K562 (cell line): ENCODE results near the gene HFE. TPM values are rescaled to one million over a fixed set of nuclear protein-coding genes. Genes with fewer than 3 reads are reported as not detected.

ENCODE experiments used
- EWSR1 ChIP-seq: fragments of 450-650 bp; IDR thresholded peaks from 2 replicates; pipeline ENCODE4 v1.6.1; 2018; ENCODE audit warnings: borderline replicate concordance, mild to moderate bottlenecking, low read depth, moderate library complexity; ENCODE audit not compliant: partially characterized antibody
- MTA3 ChIP-seq: fragments of 450-650 bp; formaldehyde crosslinking; IDR thresholded peaks from 2 replicates; pipeline ENCODE4 v1.6.1; 2017; ENCODE audit warnings: mild to moderate bottlenecking, borderline replicate concordance
- OTX1 ChIP-seq: fragments of 450-650 bp; formaldehyde crosslinking; IDR thresholded peaks from 2 replicates; pipeline ENCODE4 v1.4.0; 2022; ENCODE audit warnings: mild to moderate bottlenecking
- RUNX1 ChIP-seq: sonication (generic); IDR thresholded peaks from 2 replicates; pipeline ENCODE4 v1.6.1; 2016; ENCODE audit warnings: antibody characterized with exemption, low read depth
- SIX5 ChIP-seq, 2 experiments: IDR thresholded peaks; 2 replicates each; pipeline ENCODE4 v1.6.1; 2011; ENCODE audit warnings: low read length in 2 of 2, borderline replicate concordance in 1 of 2, low read depth in 1 of 2, mild to moderate bottlenecking in 1 of 2, moderate library complexity in 1 of 2; ENCODE audit not compliant: insufficient read depth in 1 of 2
- SMC3 ChIP-seq: conservative IDR thresholded peaks from 2 replicates; pipeline ENCODE4 v1.6.1; 2011; ENCODE audit warnings: low read depth, low read length, improper control_type of control experiment; ENCODE audit not compliant: insufficient read depth
- THRAP3 ChIP-seq: fragments of 450-650 bp; IDR thresholded peaks from 2 replicates; pipeline ENCODE4 v1.6.1; 2016; ENCODE audit warnings: mild to moderate bottlenecking, inconsistent platforms, borderline replicate concordance
- ZNF121 ChIP-seq: sonication (generic); formaldehyde crosslinking; conservative IDR thresholded peaks from 2 replicates; pipeline ENCODE4 v1.8.0; 2022; ENCODE audit warnings: missing genetic modification reagents
- ZNF253 ChIP-seq: fragments of 250-450 bp; sonication (Bioruptor Pico); conservative IDR thresholded peaks from 2 replicates; pipeline ENCODE4 v1.6.1; 2021; ENCODE audit warnings: mild to moderate bottlenecking
- ZNF347 ChIP-seq: fragments of 450-650 bp; formaldehyde crosslinking; IDR thresholded peaks from 2 replicates; pipeline ENCODE4 v1.4.0; 2020; ENCODE audit warnings: low read depth, mild to moderate bottlenecking, moderate library complexity
- polyA plus RNA-seq, 8 experiments: library from polyadenylated mRNA; depleted of rRNA in 4 of 8; stranded (reverse) in 5 of 8; unstranded in 3 of 8; fragments of >200 nt; fragmentation: Nextera tagmentation in 2 of 8; fragmentation: Illumina TruSeq in 1 of 8; extraction: Ambion mirVana in 2 of 8; extraction: Trizol in 1 of 8; gene quantifications; 2 replicates each; pipeline versions ENCODE4 v1.2.1 to v1.2.3, GENCODE V29; 2011 to 2014; ENCODE audit warnings: inconsistent platforms in 1 of 8, missing spikeins in 1 of 8
- total RNA-seq, 7 experiments: library from RNA; depleted of rRNA in 6 of 7; stranded (reverse); fragments of >200 nt in 6 of 7; fragmentation: Illumina TruSeq in 2 of 7; extraction: Trizol in 2 of 7; gene quantifications; 2 replicates each; pipeline versions ENCODE4 v1.2.1 to v1.2.3, GENCODE V29; 2011 to 2021; ENCODE audit warnings: low replicate concordance in 1 of 7
- TF ChIP-seq, protein P1 (sequence below): fragments of 200-800 bp; sonication (Bioruptor generic); IDR thresholded peaks from 2 replicates; pipeline ENCODE4 v1.6.1; 2016; ENCODE audit warnings: missing genetic modification characterization, missing compliant biosample characterization
- TF ChIP-seq, protein P2 (sequence below): fragments of 450-650 bp; formaldehyde crosslinking; IDR thresholded peaks from 2 replicates; pipeline ENCODE4 v1.4.0; 2022; ENCODE audit warnings: missing genetic modification characterization
- TF ChIP-seq, protein P3 (sequence below): sonication (generic); formaldehyde crosslinking; IDR thresholded peaks from 2 replicates; pipeline ENCODE4 v1.8.0; 2022; ENCODE audit warnings: mild to moderate bottlenecking, missing genetic modification reagents
- TF ChIP-seq, protein P4 (sequence below): fragments of 450-650 bp; IDR thresholded peaks from 2 replicates; pipeline ENCODE4 v1.6.1; 2016
- TF ChIP-seq, protein P5 (sequence below): fragments of 450-650 bp; IDR thresholded peaks from 2 replicates; pipeline ENCODE4 v1.6.1; 2018; ENCODE audit not compliant: partially characterized antibody

Gene HFE
- total and polyA plus RNA-seq, 9 of the 15 experiments (the other 6 are each of a cell fraction or from before 2014, with no cell fraction given), result 0.14 to 1.2 (median 0.76) TPM

DNA sequence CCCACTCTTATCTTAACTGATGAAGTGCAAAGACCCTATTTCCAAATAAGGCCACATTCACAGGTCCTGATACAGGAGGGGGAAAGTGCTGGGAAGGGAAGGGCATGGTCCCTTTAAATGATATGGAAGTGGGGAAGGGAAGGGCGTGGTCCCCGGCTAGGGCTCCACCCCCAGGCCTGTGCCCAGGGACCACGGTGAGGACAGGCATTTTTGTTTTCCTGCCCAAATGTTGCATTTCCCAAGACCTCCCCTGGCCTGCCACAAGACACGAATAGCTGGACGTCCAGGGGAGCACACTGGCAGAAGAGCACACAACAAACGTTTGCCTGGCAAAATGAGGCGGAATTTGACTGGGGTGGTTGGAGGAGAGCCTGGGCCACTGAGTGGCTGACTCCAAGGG is 16.1 kb upstream of the HFE start (continued):
- TF ChIP-seq, protein P1, sequence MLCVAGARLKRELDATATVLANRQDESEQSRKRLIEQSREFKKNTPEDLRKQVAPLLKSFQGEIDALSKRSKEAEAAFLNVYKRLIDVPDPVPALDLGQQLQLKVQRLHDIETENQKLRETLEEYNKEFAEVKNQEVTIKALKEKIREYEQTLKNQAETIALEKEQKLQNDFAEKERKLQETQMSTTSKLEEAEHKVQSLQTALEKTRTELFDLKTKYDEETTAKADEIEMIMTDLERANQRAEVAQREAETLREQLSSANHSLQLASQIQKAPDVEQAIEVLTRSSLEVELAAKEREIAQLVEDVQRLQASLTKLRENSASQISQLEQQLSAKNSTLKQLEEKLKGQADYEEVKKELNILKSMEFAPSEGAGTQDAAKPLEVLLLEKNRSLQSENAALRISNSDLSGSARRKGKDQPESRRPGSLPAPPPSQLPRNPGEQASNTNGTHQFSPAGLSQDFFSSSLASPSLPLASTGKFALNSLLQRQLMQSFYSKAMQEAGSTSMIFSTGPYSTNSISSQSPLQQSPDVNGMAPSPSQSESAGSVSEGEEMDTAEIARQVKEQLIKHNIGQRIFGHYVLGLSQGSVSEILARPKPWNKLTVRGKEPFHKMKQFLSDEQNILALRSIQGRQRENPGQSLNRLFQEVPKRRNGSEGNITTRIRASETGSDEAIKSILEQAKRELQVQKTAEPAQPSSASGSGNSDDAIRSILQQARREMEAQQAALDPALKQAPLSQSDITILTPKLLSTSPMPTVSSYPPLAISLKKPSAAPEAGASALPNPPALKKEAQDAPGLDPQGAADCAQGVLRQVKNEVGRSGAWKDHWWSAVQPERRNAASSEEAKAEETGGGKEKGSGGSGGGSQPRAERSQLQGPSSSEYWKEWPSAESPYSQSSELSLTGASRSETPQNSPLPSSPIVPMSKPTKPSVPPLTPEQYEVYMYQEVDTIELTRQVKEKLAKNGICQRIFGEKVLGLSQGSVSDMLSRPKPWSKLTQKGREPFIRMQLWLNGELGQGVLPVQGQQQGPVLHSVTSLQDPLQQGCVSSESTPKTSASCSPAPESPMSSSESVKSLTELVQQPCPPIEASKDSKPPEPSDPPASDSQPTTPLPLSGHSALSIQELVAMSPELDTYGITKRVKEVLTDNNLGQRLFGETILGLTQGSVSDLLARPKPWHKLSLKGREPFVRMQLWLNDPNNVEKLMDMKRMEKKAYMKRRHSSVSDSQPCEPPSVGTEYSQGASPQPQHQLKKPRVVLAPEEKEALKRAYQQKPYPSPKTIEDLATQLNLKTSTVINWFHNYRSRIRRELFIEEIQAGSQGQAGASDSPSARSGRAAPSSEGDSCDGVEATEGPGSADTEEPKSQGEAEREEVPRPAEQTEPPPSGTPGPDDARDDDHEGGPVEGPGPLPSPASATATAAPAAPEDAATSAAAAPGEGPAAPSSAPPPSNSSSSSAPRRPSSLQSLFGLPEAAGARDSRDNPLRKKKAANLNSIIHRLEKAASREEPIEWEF, result no peak
- no peak for TF ChIP-seq SMC3
- TF ChIP-seq ZNF347 (CRISPR knock-in tag), result no peak
- no peak for TF ChIP-seq EWSR1
- TF ChIP-seq, protein P2, sequence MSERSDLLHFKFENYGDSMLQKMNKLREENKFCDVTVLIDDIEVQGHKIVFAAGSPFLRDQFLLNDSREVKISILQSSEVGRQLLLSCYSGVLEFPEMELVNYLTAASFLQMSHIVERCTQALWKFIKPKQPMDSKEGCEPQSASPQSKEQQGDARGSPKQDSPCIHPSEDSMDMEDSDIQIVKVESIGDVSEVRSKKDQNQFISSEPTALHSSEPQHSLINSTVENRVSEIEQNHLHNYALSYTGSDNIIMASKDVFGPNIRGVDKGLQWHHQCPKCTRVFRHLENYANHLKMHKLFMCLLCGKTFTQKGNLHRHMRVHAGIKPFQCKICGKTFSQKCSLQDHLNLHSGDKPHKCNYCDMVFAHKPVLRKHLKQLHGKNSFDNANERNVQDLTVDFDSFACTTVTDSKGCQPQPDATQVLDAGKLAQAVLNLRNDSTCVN (CRISPR knock-in tag), result 0 out of 2 replicates have a peak, but pooled peaks have one; percentile 36
- TF ChIP-seq, protein P3, sequence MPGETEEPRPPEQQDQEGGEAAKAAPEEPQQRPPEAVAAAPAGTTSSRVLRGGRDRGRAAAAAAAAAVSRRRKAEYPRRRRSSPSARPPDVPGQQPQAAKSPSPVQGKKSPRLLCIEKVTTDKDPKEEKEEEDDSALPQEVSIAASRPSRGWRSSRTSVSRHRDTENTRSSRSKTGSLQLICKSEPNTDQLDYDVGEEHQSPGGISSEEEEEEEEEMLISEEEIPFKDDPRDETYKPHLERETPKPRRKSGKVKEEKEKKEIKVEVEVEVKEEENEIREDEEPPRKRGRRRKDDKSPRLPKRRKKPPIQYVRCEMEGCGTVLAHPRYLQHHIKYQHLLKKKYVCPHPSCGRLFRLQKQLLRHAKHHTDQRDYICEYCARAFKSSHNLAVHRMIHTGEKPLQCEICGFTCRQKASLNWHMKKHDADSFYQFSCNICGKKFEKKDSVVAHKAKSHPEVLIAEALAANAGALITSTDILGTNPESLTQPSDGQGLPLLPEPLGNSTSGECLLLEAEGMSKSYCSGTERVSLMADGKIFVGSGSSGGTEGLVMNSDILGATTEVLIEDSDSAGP (CRISPR knock-in tag), result peak; percentile 95
- TF ChIP-seq THRAP3, result no peak
- no peak for TF ChIP-seq SIX5 (IDR thresholded peaks at IDR 0.05; ENCODE audit: borderline replicate concordance in 1 of 2, insufficient read depth in 1 of 2, low read depth in 1 of 2, low read length in 2 of 2)
- TF ChIP-seq RUNX1, result no peak
- TF ChIP-seq, protein P4, sequence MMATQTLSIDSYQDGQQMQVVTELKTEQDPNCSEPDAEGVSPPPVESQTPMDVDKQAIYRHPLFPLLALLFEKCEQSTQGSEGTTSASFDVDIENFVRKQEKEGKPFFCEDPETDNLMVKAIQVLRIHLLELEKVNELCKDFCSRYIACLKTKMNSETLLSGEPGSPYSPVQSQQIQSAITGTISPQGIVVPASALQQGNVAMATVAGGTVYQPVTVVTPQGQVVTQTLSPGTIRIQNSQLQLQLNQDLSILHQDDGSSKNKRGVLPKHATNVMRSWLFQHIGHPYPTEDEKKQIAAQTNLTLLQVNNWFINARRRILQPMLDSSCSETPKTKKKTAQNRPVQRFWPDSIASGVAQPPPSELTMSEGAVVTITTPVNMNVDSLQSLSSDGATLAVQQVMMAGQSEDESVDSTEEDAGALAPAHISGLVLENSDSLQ, result no peak
- TF ChIP-seq ZNF121 (CRISPR knock-in tag), result no peak
- TF ChIP-seq, protein P5, sequence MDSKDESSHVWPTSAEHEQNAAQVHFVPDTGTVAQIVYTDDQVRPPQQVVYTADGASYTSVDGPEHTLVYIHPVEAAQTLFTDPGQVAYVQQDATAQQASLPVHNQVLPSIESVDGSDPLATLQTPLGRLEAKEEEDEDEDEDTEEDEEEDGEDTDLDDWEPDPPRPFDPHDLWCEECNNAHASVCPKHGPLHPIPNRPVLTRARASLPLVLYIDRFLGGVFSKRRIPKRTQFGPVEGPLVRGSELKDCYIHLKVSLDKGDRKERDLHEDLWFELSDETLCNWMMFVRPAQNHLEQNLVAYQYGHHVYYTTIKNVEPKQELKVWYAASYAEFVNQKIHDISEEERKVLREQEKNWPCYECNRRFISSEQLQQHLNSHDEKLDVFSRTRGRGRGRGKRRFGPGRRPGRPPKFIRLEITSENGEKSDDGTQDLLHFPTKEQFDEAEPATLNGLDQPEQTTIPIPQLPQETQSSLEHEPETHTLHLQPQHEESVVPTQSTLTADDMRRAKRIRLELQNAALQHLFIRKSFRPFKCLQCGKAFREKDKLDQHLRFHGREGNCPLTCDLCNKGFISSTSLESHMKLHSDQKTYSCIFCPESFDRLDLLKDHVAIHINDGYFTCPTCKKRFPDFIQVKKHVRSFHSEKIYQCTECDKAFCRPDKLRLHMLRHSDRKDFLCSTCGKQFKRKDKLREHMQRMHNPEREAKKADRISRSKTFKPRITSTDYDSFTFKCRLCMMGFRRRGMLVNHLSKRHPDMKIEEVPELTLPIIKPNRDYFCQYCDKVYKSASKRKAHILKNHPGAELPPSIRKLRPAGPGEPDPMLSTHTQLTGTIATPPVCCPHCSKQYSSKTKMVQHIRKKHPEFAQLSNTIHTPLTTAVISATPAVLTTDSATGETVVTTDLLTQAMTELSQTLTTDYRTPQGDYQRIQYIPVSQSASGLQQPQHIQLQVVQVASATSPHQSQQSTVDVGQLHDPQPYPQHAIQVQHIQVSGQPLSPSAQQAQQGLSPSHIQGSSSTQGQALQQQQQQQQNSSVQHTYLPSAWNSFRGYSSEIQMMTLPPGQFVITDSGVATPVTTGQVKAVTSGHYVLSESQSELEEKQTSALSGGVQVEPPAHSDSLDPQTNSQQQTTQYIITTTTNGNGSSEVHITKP, result peak; percentile 9
- no peak for TF ChIP-seq MTA3
- no peak for TF ChIP-seq ZNF253 (CRISPR knock-in tag)
- TF ChIP-seq OTX1 (CRISPR knock-in tag), result peak; percentile 50; the same call in 1 of the 2 replicates
